ENCODE results near the gene CCNJL.
"Not testable (repeated sequence)": the region's sequence is repeated elsewhere in the genome, so short reads cannot be mapped to it uniquely, and the experiment has no call there.

Gene CCNJL, protein sequence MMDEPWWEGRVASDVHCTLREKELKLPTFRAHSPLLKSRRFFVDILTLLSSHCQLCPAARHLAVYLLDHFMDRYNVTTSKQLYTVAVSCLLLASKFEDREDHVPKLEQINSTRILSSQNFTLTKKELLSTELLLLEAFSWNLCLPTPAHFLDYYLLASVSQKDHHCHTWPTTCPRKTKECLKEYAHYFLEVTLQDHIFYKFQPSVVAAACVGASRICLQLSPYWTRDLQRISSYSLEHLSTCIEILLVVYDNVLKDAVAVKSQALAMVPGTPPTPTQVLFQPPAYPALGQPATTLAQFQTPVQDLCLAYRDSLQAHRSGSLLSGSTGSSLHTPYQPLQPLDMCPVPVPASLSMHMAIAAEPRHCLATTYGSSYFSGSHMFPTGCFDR

DNA sequence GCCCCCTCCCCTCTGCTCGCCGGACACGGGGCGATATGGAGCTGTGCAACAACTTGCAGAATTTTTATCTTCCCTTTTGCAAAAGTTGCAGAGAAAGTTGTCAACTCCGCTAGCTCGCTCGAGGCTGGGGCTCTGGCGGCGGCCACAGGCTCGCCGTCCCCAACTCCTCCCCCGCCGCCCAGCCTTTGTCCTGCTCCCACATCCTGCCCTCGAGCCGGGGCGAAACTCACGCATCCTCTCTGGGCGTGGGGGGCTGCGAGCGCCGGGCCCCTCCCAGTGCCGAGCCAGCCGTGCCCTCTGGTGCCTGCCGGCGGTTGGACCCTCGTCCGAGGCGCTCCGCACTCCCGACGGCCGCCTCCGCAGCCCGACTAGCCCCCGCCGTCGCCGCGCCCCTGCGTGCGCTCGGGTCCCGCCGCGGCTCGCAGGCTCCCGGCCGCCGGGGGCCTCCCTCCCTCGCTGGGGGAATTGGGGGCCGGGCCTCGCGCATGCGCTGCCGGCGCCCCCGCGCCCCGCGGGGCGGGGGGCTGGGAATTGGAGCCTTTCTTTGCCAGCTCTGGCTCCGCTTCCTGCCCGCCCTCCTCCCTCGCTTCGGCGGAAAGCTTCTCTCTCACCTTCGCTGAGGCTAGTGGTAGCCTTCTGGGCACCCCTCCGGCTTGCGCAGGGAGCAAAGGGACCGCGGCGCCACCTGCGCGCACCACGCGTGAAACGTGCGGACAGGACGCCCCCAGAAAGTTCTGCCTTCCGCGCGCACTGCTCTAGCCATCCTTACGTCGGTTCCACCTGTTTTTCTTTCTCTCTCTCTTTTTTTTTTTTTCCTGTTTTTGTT lies at the start of gene CCNJL:
Gene CCNJL (minus strand): TSS at position 431 of the 826 bp plus-strand sequence. CDS start 641 bp downstream, outside the sequence.
- DNase-seq (ENCODE audit: low read depth), result no peak

DNA sequence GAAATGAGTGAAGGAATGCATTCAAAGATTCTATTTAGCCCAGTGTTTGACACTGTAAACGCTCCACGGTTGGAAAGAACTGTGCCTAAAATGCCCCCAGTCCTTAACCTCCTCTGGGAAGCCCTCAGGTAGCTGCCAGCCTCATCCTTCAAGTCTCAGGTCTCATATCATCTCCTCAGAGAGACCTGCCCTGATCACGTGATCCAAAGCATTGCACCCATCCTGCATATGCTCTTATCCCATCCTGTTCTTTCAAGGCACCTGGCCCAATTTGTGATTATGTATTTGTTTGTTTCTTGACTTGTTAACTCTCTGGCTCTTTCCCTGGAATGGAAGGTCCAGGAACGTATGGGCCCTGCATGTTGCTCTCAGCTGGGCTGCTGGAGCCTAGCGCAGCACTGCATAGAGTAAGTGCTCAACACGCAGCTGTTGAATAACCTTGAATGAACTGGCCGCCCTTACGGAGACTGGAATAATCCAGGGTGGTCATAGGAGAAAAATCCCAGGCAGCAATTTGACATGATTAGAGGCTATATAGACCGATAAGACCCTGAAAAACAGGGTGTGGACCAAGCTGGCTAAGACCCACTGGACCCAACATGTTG lies 49.4 kb upstream of the CCNJL start:
- DNase-seq (ENCODE audit: low read depth), result no peak

DNA sequence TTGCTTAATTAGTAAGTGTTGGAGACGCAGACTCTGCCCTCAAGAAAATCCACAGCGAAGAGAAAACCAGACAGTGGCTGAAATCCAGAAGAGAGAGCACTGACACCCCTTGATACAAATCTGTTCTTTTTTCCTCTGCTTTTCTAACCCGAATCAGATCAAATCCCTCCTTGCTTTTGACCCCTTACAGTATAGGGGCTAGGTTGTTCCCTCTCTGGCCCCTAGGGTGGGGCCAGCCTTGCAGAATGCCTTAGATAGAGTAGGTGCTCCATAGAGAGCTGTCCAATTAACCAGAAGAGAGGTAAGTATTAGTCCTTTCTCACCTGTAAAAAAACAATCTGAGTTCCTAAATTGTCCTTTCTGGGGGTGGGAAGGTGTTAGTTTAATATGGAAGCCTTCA lies 47.9 kb upstream of the CCNJL start:
- DNase-seq (ENCODE audit: low read depth), result no peak

DNA sequence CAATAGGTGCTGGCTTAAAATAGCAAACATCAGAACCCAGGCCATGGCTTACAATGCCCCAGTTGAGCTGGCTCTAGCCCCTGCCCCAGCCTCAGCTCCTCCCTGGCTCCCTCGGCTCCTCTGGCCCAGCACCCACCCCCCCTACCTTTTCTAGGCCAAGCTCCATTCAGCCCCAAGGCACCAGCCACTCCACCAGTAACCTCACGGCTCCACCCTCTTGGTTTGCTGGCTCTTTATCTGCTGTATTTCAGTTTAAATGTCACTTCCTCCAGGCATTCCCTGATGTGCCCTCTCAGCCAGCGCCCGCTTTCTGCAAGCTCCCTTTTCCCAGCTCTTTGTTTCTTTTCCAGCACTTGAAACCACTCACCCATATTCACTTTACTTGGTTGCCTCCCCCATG lies 47.5 kb upstream of the CCNJL start:
- no peak for DNase-seq (ENCODE audit: low read depth)

DNA sequence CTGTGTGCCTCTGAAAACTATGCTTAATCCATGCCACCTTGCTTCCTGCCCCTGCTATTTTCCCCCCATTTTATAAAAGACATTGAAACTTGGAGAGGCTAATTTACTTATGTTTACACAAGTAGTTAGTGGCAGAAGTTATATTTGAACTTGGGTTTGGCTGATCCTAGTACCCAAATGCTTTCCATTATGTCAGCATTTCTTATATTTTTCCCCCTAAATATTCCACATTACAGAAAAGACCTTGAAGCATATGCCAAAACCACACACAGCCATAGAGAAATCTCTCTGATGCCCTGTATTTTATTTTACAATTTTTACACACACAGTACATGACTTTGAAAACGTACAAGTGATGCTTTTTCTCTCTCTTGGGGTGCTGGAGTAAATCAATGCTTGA lies 46.9 kb upstream of the CCNJL start:
- DNase-seq (ENCODE audit: low read depth), result no peak

DNA sequence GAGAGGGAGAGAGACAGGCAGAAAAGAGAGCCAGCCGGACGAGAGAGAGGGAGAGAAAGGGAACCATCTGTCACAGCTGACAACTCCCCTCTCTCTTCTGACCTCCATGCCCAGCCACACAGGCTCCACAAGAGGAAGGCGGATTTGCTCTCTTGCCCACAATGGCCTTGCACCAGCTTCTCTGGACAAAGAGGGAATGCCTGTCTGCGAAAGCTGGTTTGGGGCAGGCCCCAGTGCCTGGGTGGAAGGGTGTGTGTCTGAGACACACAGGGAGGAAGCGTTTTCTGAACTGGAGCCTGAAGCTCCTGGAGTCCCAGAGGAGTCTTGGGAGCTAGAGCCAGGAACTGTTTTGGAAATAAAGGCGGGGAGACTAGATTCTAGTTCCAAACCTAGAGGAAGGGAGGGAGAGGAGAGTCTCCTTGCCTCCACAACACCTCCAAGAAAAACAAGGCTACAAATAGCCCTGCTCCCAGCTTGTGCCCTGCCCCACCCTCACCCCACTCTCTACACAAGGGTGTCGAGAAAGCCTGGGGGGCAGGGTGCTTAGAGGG lies 45.6 kb upstream of the CCNJL start:
- DNase-seq (ENCODE audit: low read depth), result no peak

DNA sequence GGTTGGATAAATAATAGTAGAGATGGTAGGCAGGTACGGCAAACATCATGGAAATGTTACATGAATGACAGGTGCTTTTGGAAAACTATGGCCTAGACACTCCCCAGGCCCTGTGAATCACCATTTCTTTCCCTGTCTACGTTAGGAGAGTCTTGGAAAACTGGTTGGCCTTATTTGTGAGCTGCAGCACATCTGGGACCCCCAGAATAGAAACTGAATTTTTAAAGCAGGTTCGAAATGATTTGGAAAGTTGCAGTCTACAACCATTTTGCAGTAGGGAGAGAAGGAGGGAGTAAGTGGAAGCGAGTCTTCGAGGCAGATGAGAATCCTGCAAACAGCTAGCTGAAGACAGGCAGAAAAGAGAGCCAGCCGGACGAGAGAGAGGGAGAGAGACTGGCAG lies 45.0 kb upstream of the CCNJL start:
- DNase-seq (ENCODE audit: low read depth), result no peak

DNA sequence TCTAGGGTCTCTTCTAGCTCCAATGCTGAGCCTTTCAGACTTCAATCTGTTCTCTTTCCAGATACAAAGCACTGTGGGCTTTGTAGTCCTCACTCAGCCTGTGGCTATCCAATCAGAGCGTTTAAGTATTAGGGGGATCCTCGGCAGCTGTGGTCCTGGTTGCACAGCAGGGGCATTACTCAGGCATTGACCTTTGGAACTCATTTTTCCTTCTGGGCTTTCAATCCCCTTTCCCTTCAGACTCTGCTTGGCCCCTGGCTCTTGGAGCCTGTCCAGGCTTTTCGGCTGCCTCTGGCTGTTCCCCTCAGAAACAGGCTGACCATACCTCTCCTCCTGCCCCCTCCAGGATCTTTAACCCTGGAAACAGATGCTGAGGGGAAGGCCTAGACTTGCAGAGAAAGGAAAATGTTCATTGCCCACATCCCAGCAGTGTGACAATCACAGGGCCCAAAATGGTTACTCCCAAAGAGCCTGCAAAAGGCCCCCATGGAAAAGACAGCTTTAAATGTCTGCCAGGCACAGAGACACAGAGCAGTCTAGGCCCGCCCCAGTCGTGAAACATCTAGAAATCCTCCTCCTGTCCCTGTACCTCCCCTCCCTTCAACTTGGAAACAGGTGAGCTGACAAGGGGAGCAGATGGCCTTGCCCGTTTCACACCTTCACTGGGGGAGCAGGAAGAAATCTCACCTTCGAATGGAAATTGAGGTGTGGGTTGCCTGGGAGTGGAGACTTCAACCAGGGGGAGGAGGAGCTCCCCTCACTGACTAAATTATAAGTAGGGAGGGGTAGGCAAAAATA lies 44.4 kb upstream of the CCNJL start:
- DNase-seq (ENCODE audit: low read depth), result no peak

DNA sequence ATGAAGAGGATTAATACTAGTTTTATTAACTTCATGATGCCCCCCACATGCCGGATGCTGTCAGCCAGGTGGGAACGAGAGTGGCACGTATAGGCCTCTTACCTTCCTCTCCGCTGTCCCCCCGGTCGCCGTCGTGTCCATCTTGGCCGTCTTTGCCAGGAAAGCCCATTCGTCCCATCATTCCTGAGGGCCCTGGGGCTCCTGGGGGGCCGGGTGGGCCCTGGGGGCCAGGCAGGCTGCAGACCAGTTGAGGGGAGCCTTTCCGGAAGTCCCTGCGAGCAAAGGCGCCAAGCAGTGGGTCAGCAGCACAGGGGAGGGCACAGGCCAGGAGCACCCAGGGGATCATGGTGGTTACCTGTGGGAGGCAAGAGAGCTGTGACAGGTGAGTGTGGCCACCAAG lies 42.3 kb upstream of the CCNJL start:
- no peak for DNase-seq (ENCODE audit: low read depth)

DNA sequence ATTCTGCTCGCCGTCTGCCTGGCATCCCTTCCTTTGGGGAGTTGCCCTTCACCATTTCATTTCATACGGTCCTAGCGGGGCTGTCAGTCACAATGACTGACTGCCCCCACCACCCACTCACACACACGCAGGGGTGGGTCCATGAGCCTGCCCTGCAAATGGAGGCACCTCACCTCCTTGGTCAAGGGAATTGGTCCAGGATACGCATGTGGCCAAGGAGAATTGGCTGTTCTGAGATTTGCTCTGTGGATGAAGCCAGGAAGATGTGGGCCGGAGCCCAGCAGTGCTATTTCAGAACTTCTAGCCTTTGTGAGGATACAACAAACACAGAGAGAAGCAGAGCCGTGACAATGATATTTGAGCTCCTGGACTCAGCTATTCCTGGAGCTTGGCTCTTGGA lies 41.0 kb upstream of the CCNJL start:
- DNase-seq (ENCODE audit: low read depth), result no peak

DNA sequence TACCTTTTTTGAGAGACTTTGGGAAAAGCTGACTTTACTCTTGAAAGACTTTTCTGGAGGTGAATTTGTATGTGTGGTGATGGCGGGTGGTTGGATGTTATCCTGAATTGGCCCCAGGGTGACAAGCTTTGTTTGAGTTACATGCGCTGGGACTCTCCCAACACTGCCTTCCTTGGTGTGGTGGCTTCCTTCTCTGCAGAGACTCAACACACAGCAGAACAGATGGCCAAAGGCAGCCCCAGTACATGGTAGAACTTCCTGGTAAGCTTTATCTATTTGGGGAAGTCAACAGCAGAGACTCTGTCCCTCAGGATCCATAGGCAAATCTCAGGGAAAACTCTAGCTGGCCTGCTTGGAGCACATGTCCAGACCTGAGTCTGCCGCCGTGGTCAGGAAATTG lies 39.9 kb upstream of the CCNJL start:
- DNase-seq (ENCODE audit: low read depth), result no peak

DNA sequence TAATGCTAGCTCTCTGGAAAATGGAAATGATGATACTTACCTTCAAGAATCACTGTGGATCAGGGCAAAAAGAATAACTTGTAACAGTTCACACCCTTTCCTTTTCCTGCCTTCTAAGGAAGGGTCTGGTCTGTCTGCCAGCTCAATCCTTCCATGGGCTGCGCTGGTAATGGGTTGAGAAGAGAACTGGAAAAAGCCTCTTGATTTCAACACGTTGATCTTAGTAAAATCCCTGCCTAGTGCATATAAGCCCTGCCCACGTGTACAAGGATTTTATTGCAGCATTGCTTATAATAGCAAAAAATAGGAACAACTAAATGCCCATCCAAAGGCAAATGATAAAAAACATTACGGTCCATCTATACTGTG lies 37.6 kb upstream of the CCNJL start:
- no peak for DNase-seq (ENCODE audit: low read depth)

DNA sequence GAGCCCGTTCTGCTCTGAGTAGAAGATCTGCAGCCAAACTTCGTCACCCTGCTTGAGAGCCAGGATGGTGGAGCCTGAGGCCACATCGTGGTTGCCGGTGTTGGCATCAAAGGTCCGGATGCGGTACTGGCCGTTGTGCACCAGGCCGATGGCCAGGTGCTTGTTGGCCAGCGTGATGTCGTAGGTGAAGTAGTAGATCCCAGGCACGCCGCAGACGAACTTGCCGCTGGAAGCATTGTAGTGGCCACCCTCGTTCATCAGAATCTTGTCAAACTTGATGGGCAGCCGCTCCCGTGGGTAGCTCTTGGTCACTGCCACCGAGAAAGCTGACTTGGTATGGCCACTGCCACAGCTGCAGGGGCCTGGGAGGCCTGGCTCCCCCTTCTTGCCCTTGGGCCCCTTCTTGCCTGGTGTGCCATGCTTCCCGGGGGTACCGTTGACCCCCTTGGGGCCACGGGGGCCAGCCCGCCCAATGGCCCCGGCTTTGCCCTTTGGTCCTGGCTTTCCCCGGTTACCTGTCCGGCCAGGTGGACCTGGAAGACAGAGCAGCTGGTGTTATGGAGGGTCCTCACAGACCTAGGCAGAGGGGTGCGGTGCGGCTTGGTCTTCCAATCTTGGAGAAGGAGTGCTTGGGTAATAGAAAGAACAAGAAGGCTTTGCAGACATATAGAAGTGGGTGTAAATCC lies 37.0 kb upstream of the CCNJL start:
- DNase-seq (ENCODE audit: low read depth), result no peak

DNA sequence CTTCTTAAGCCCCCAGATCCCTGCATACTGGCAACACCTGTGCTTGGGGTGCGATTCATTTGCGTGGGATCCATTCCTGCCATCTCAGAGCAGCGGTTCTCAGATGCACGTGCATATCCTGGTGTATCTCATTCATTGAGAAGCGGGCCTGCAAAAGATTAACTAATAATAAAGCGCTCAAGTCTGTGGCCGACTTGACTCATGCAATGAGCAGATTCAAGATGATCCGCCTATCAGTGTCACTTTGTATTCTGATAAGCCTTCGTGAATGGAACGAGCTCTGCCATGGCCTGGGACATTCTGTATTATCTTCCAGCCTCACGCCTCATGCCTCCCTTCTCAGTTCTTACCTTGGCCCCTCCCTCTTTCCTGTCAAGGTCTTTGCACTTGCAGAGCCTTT lies 35.7 kb upstream of the CCNJL start:
- DNase-seq (ENCODE audit: low read depth), result no peak

DNA sequence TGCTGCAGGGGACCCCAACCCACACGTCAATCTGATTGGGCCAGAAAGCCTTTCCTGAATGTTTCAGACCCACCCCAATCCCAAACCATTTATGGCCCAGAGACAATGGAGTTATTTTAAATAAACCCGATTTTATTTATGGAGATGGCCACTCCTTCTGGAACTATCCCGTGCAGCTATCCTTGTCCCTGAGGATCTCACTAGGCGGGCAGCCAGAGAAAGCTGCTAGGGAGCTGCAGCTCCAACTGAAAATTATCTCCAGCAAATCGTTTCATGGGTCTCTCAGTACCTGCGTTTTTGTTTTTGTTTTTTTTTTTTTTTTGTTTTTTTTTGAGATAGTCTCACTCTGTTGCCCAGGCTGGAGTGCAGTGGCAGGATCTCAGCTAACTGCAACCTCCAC lies 35.1 kb upstream of the CCNJL start:
- no peak for DNase-seq (ENCODE audit: low read depth)

DNA sequence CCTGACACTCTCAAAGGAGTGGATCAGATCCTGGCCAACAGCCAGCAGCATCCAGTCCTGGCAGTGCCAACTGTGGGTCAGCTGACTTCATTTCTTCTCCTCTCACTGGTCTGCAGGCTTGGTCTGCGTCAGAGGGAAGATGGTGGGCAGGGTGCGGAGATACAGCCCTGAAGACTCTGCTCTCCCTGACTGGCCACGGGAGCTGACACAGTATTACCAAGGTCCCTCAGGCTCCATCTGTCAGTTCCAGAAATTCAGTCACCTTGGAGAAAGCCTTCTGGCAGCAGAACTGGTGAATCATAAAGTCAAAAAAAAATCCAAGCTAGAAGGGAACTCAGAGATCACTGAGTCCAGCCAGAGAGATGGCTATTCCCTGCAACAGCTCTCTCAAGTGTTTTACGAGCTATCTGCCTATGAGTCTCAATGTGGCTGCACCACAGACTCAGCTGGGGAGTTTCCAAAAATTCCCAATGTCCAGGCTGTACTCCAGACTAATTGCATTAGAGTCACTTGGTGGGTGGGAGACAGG lies 30.1 kb upstream of the CCNJL start:
- DNase-seq (ENCODE audit: low read depth), result no peak

DNA sequence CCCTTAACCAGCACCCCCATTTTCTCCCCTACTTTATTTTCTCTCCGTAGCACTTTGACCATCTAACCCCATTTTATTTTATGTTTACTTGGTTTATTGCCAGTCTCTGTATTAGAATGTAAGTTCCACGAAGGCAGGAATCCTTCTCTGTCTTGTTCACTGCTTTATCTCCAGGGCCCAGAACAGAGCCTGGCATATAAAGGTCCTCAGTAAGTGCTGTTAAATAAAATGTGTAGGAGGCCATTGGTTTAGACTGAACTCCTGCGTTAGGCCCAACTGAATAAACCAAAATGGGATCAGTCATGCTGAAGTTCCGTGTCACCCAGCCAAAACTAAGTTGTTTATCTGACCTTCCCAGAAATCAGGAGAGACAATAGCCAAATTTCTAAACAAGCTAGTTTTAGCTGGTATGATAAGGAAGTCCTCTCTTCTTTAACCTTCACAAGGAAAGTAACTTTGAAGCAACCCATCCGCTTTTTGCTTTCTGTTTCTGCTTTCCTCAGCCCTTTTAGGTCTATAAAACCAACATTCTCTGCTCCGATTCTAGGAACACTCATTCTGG lies 29.0 kb upstream of the CCNJL start:
- no peak for DNase-seq (ENCODE audit: low read depth)

DNA sequence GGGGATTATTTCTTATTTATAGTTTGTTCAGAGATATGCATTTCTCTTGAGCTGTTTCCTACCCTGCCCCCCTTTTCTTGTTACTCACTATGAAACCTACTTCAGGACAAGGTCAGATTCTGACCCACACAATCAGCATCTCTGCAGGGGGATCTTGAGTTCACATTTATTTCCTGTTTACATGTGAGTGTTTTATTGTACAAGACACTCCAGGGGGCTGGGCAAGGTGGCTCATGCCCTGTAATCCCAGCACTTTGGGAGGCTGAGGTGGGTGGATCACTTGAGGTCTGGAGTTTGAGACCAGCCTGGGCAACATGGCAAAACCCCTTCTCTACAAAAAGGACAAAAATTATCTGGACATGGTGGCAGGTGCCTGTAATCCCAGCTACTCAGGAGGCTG lies 28.1 kb upstream of the CCNJL start:
- not testable (repeated sequence) for DNase-seq (ENCODE audit: low read depth)

DNA sequence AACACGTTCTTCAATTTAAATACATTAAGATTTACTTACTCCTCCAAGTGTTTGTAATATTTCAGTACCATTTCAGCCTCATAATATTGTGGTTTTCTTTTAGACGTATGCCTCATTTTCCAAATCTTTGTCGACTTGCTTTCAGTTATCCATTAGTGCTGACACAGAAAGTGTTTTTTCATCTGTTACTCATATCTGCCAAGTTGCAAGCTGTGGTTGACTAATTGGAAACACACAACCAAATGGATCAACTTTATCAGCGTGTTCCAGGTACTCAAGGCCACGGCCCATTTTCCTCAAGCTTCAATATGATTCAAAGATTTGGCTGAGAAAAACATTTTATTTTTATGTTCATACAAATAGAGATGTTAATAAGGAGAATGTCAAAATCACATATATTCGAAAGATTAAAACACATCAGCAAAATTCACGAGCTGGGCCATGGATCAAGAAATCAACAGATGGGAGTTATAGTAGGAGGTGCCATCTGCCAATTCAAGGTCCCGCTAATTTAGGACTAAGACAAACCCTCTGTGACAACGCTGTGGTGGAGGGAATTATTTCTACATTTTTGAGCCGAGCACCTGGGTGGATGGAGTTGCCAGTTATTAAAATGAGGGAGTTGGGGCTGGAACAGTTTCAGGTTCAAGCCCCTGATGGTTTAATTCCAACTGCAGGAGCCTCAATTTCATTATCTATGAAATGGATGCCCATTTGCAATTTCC lies 27.2 kb upstream of the CCNJL start:
- no peak for DNase-seq (ENCODE audit: low read depth)

DNA sequence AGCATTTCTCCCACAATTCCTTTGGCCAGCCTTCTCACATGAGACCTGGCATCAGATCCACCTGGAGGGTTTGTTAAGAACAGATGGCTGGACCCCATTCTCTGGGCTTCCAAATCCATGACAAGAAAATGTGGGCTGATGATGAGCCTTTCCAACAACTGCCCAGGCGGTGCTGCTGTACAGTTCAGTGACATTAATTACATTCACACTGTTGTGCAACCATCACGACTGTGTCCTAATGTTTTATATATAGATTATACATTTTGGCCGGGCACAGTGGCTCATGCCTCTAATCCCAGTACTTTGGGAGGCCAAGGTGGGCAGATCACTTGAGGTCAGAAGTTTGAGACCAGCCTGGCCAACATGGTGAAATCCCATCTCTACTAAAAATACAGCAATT lies 22.4 kb upstream of the CCNJL start:
- DNase-seq (ENCODE audit: low read depth), result not testable (repeated sequence)
